ENCODE data around the gene CDK17. TPM values are rescaled to one million over a fixed set of nuclear protein-coding genes. Genes with fewer than 3 reads are reported as not detected.

Gene CDK17
- total RNA-seq, 1 donor from 2014 or later = 28.0 TPM

- H3K9me3 Mint-ChIP-seq = no peaks in the 10 kb centered on the region
- DNase-seq = no peak
- H3K27me3 Mint-ChIP-seq = no peaks in the 10 kb centered on the region
- no peak overlapping the region for H3K27ac Mint-ChIP-seq
- peaks cover 13% of the 10 kb centered on the region for H3K36me3 Mint-ChIP-seq (ENCODE audit: low read depth)
- peaks cover 46% of the 10 kb centered on the region for H3K4me1 Mint-ChIP-seq
- intact Hi-C loops (cut with micrococcal nuclease) = no loop called here
- H3K4me3 Mint-ChIP-seq = no peak overlapping the region
Observed at GRCh38 chr12:96371138-96371789, 29.0 kb downstream of the CDK17 start.

GRCh38 chr12:96368687-96369086, 31.6 kb downstream of the CDK17 start:
- peaks cover 38% of the 10 kb centered on the region for H3K4me1 Mint-ChIP-seq
- no peak overlapping the region for H3K4me3 Mint-ChIP-seq
- no peak overlapping the region for H3K27ac Mint-ChIP-seq
- H3K36me3 Mint-ChIP-seq (ENCODE audit: low read depth) = peaks cover 14% of the 10 kb centered on the region
- intact Hi-C loops (cut with micrococcal nuclease) = no loop called here
- H3K9me3 Mint-ChIP-seq = no peaks in the 10 kb centered on the region
- no peaks in the 10 kb centered on the region for H3K27me3 Mint-ChIP-seq
- no peak for DNase-seq

GRCh38 chr12:96368233-96368632, 32.0 kb downstream of the CDK17 start:
- Mint-ChIP-seq H3K4me3 (no peak overlapping the region), H3K36me3 (ENCODE audit: low read depth) (peaks cover 14% of the 10 kb centered on the region), H3K4me1 (peaks cover 37% of the 10 kb centered on the region), H3K27ac (no peak overlapping the region), H3K9me3 (no peaks in the 10 kb centered on the region), H3K27me3 (no peaks in the 10 kb centered on the region)
- no peak for DNase-seq
- intact Hi-C loops (cut with micrococcal nuclease) = no loop called here

DNA sequence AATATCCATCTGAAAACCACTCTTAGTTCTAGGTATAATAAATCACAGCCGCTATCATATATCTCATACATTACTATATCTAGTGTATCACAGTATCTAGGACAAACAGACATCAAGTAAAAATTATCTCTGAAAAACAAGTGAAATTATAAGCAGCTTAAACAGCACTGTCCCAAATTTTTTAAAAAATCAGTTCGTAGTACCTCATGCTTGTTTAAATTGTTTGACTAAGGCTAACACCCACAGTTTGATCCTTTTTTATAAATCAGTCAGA, 33.9 kb downstream of the CDK17 start:
- no peak overlapping the region for H3K4me3 Mint-ChIP-seq
- intact Hi-C loops (cut with micrococcal nuclease) = no loop called here
- no peaks in the 10 kb centered on the region for H3K27me3 Mint-ChIP-seq
- peaks cover 12% of the 10 kb centered on the region for H3K36me3 Mint-ChIP-seq (ENCODE audit: low read depth)
- peaks cover 33% of the 10 kb centered on the region for H3K4me1 Mint-ChIP-seq
- no peak overlapping the region for H3K27ac Mint-ChIP-seq
- no peak for DNase-seq
- no peaks in the 10 kb centered on the region for H3K9me3 Mint-ChIP-seq

DNA sequence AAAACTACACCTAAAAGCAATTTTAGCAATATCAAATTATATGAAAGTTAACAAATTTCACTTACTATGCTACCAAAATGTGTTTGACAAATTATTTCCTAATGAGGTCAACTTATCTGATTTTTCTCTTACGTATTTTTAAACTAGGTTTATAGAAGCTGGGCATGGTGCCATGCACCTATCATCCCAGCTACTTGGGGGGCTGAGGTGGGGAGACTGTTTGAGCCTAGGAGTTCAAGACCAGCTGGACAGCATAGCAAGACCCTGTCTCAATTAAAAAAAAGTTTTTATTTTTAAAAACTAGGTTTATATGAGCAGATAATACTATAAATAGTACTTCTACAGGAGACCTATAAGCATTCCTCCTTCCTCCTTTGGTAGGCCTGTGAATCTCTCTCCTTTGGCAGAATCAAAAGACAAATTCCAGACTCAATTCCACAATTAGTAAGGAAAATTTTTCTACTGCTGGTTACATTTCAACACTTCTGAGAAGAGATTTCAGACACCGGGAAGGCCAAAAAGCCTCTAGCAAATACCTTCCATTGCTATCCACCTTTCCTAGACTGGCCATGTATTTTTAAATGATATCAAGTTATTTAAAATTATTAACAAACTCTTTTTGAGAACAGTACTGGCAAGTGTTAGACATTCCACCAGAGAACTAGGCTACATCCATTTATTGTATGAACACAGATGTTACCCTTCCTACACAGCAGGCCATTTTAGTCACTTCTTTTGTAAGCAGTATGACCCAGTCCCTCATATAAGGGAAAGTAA, 34.4 kb downstream of the CDK17 start:
- H3K4me1 Mint-ChIP-seq = peaks cover 32% of the 10 kb centered on the region
- H3K4me3 Mint-ChIP-seq = no peak overlapping the region
- intact Hi-C loops (cut with micrococcal nuclease) = no loop called here
- no peaks in the 10 kb centered on the region for H3K9me3 Mint-ChIP-seq
- no peaks in the 10 kb centered on the region for H3K27me3 Mint-ChIP-seq
- no peak for DNase-seq
- H3K27ac Mint-ChIP-seq = no peak overlapping the region
- H3K36me3 Mint-ChIP-seq (ENCODE audit: low read depth) = peaks cover 9% of the 10 kb centered on the region

DNA sequence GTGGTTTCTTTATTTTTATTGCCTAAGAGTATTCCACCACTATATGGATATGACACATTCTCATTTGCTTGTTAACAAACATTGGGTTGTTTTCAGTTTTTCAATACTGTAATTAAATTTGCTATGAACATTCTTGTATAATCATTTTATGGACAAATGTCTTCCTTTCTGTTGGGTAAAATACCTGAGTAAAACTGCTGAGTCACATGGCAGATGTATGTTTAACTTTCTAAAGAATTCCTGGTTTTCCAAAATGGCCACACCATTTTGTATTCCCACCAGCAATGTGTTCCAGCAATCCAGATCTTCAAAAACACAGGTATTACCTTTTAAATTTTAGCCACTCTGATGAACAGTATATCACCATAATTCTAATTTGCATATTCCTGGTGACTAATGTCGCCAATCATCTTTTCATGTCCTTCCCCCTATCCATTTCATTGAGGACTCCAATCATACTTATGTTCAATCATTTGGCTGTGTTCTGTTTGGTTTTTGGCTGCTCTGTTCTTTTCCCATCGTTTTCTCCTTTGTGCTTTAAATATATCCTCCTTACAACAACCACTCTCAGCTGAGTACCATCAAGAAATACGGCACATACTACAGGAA, 36.0 kb downstream of the CDK17 start:
- Mint-ChIP-seq H3K36me3 (ENCODE audit: low read depth) (peaks cover 7% of the 10 kb centered on the region), H3K27ac (no peak overlapping the region), H3K9me3 (no peaks in the 10 kb centered on the region), H3K27me3 (no peaks in the 10 kb centered on the region), H3K4me1 (peaks cover 35% of the 10 kb centered on the region), H3K4me3 (no peak overlapping the region)
- DNase-seq = no peak
- intact Hi-C loops (cut with micrococcal nuclease) = no loop called here

DNA sequence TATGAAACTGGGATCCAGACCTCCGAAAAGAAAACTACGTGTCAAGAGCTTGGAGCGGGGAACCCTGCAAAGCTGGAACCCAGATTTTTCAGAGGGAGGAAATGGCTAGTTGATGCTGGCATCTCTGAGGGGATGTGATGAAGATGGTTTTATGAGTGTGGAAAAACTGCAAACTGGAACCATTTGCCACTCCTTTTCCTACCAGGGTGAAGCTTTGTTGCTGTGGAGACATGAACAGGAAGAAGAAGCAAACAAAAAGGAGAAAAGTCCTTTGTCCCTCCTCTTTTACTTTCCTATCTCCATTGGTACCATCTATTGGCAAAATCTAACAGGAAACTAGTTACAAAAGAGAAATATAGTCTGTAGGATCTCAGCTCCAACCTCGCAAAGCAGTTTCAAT, 39.2 kb downstream of the CDK17 start:
- no peak for DNase-seq
- Mint-ChIP-seq H3K36me3 (ENCODE audit: low read depth) (peaks cover 3% of the 10 kb centered on the region), H3K27me3 (no peaks in the 10 kb centered on the region), H3K4me1 (peaks cover 29% of the 10 kb centered on the region), H3K9me3 (no peaks in the 10 kb centered on the region), H3K27ac (no peak overlapping the region), H3K4me3 (no peak overlapping the region)
- intact Hi-C loops (cut with micrococcal nuclease) = loop anchor here (2.0 kb wide), 1 partner anchor 14 kb away; no protein-coding TSS in a partner anchor

DNA sequence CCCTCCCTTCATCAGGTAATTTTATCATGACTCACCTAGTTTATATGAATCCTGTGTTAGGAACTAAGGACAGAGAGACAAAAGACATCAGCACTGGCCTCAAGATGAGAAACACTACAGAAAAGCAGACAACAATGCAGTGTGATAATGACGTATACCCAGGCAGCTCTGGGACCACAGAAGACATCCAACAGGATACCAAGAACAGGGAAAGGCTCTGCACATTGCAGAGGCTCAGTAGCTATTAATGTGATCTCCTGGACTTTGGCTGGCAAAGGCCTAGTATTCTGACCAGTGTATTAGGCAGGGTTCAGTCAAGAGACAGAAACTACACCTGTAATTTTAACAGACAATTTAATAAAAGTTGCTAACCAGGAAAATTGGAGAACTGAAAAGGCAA, 39.7 kb downstream of the CDK17 start:
- Mint-ChIP-seq H3K4me3 (no peak overlapping the region), H3K36me3 (ENCODE audit: low read depth) (peaks cover 3% of the 10 kb centered on the region), H3K27ac (peak overlapping the region; percentile 2)

DNA sequence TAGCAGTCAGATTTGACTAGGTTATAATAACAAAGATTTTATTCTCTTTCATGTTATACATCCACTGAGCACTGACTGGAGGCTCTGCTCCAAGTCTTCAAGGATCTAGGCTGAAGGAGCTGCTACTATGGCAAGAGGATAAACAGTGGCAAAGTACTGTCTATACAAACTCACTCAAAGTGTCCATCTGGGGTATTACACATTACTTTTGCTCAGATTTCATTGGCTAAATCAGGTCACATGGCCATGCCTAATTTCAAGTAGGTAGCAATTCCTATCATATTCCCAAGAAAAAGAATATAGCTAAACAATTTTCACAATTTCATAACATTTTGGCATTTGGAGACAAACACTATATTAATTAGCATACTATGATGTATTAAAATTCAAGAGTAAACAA, 40.9 kb downstream of the CDK17 start:
- Mint-ChIP-seq H3K9me3 (no peaks in the 10 kb centered on the region), H3K4me1 (peaks cover 27% of the 10 kb centered on the region), H3K36me3 (ENCODE audit: low read depth) (peaks cover 2% of the 10 kb centered on the region), H3K27me3 (no peaks in the 10 kb centered on the region), H3K4me3 (no peak overlapping the region), H3K27ac (no peak overlapping the region)
- intact Hi-C loops (cut with micrococcal nuclease) = no loop called here
- no peak for DNase-seq

More for the DNA sequence above, 39.7 kb downstream of the CDK17 start:
- no peak for DNase-seq
- Mint-ChIP-seq H3K27me3 (no peaks in the 10 kb centered on the region), H3K4me1 (peaks cover 28% of the 10 kb centered on the region), H3K9me3 (no peaks in the 10 kb centered on the region)
- intact Hi-C loops (cut with micrococcal nuclease) = loop anchor here (2.0 kb wide), 1 partner anchor 14 kb away; no protein-coding TSS in a partner anchor

DNA sequence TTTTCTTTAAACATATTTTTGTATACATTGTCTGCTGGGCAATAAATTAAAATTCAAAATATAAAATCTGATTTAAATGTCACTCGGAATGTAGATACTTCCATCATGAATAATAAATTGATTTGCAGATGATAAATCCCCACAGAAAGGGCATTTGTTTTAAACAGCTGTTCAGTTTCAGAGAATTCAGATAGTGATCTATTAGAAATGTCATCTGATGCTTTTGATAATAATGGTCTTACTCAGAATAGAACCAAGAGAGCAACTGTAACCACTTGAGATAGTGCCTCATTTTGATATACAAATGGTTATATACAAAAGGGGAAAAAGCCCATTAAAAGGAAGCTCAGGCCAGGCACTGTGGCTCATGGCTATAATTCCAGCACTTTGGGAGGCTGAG, 43.4 kb downstream of the CDK17 start:
- no peak for DNase-seq
- Mint-ChIP-seq H3K9me3 (no peaks in the 10 kb centered on the region), H3K27me3 (no peaks in the 10 kb centered on the region), H3K36me3 (ENCODE audit: low read depth) (peaks cover 2% of the 10 kb centered on the region), H3K4me1 (peaks cover 34% of the 10 kb centered on the region), H3K4me3 (no peak overlapping the region), H3K27ac (no peak overlapping the region)
- intact Hi-C loops (cut with micrococcal nuclease) = no loop called here

DNA sequence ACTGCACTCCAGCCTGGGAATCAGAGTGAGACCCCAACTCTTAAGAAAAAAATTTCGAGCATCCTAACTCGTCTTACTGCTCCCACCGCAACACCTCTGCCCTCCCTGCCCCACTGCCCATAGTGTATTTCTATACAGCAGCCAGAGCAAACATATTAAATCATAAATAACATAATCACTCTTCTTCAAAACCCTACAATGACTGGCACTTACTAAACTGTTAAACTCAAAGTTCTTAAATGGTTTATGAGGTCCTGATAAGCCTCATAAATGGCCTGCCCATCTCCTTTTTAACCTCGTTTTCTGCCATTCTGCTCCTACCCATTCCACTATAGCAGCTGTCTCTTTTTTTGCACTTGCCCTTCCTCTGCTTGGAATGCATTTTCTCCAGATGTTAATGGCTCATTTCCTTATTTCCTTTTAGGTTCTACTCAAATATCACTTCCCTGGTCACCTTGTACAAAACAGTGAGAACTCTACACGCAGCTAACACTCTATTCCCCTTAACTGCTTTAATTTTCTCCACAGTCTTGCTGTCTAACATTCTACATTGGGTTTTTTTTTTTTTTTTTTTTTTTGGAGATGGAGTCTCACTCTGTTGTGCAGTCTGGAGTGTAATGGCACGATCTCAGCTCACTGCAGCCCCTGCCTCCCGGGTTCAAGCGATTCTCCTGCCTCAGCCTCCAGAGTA, 45.2 kb downstream of the CDK17 start:
- Mint-ChIP-seq H3K36me3 (ENCODE audit: low read depth) (no peaks in the 10 kb centered on the region), H3K4me3 (no peak overlapping the region), H3K9me3 (no peaks in the 10 kb centered on the region), H3K27ac (no peak overlapping the region), H3K4me1 (peaks cover 36% of the 10 kb centered on the region), H3K27me3 (no peaks in the 10 kb centered on the region)
- DNase-seq = no peak
- intact Hi-C loops (cut with micrococcal nuclease) = no loop called here

GRCh38 chr12:96354326-96354725, 45.9 kb downstream of the CDK17 start:
- intact Hi-C loops (cut with micrococcal nuclease) = no loop called here
- DNase-seq = no peak
- Mint-ChIP-seq H3K9me3 (no peaks in the 10 kb centered on the region), H3K4me3 (no peak overlapping the region), H3K4me1 (peaks cover 33% of the 10 kb centered on the region), H3K36me3 (ENCODE audit: low read depth) (no peaks in the 10 kb centered on the region), H3K27me3 (no peaks in the 10 kb centered on the region), H3K27ac (no peak overlapping the region)

DNA sequence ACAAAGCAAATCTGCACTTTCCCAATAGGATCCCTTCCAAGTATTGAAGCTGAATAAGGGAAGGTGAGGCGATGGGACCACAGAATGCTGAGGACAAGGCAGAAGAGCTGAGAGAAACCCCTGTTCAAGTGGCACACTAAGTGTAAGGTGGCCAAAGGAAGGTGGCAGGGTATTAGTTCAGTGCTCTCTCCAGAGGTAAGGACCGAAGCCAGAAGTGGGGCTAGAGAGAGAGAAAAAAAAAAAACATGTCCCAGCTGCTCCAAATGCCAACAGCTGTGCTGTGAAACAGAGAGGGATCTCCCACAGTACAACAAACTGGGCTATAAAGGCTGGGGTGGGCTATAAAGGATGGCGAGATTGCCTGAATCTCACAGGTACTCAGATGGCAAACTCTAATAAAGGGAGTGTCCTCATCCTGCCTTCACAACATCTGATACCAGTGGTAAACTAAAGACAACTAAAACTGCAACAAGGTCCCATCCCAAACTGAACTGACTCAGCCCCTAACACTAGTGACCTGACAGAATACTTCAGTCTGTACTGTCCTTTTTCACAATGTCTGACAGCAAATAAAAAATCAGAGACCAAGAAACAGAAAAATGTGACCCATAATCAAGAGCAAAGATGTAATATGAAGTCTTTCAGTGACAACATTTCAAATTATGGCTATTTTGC, 47.9 kb downstream of the CDK17 start:
- no peak for DNase-seq
- H3K4me1 Mint-ChIP-seq = peaks cover 40% of the 10 kb centered on the region
- H3K9me3 Mint-ChIP-seq = no peaks in the 10 kb centered on the region
- H3K4me3 Mint-ChIP-seq = no peak overlapping the region
- H3K27ac Mint-ChIP-seq = no peak overlapping the region
- no peaks in the 10 kb centered on the region for H3K27me3 Mint-ChIP-seq
- intact Hi-C loops (cut with micrococcal nuclease) = no loop called here
- peaks cover 3% of the 10 kb centered on the region for H3K36me3 Mint-ChIP-seq (ENCODE audit: low read depth)

Data from activated CD4-positive, alpha-beta T cell treated with anti-CD3 and anti-CD28 coated beads, Interleukin-2, amount 10 ng/mL, durations not matched to agents 24 days and 14 days (primary cell).